GM23338 (cell line): Measurements from ENCODE around the gene GRIA4. TPM values are rescaled to one million over a fixed set of nuclear protein-coding genes. Genes with fewer than 3 reads are reported as not detected.

Experiments
- ATAC-seq: fragments of 200-7000 bp; cut with Tn5 transposase; 3 replicates; pipeline ENCODE4 v1.9.1; 2020
- DNase-seq: peaks from one replicate; pipeline ENCODE4 v3.0.0-alpha.2; 2015; ENCODE audit warnings: low spot score
- H2AFZ ChIP-seq: fragments of 200-600 bp; sonication (generic); 2 replicates; pipeline ENCODE4 v1.8.0; 2016; ENCODE audit warnings: antibody characterized with exemption, mild to moderate bottlenecking, moderate library complexity
- H3F3A ChIP-seq: fragments of 200-600 bp; sonication (generic); replicated peaks from 2 replicates; pipeline ENCODE4 v1.8.0; 2017; ENCODE audit warnings: antibody characterized with exemption, mixed run types, low read depth
- H3K27ac ChIP-seq: fragments of 200-600 bp; sonication (generic); 2 replicates; pipeline ENCODE4 v1.6.1; 2016; ENCODE audit warnings: low read depth
- H3K27me3 ChIP-seq: fragments of 200-600 bp; sonication (generic); 2 replicates; pipeline ENCODE4 v1.8.0; 2016; ENCODE audit warnings: mild to moderate bottlenecking, mixed run types, moderate library complexity; ENCODE audit not compliant: insufficient read depth
- H3K36me3 ChIP-seq: fragments of 200-600 bp; sonication (generic); 2 replicates; pipeline ENCODE4 v1.8.0; 2016; ENCODE audit warnings: mild to moderate bottlenecking; ENCODE audit not compliant: insufficient read depth
- H3K4me1 ChIP-seq: fragments of 200-600 bp; sonication (generic); 2 replicates; pipeline ENCODE4 v1.8.0; 2016; ENCODE audit warnings: mild to moderate bottlenecking, moderate library complexity; ENCODE audit not compliant: insufficient read depth
- H3K4me2 ChIP-seq: fragments of 200-600 bp; sonication (generic); 2 replicates; pipeline ENCODE4 v1.7.1; 2017; ENCODE audit warnings: mixed run types
- H3K4me3 ChIP-seq: fragments of 200-600 bp; sonication (generic); 2 replicates; pipeline ENCODE4 v1.6.1; 2016; ENCODE audit warnings: mixed run types
- H3K79me2 ChIP-seq: fragments of 200-600 bp; sonication (generic); replicated peaks from 2 replicates; pipeline ENCODE4 v1.8.0; 2017; ENCODE audit warnings: mild to moderate bottlenecking; ENCODE audit not compliant: insufficient read depth
- H3K9me2 ChIP-seq: fragments of 200-600 bp; sonication (generic); 2 replicates; pipeline ENCODE4 v1.8.0; 2017; ENCODE audit not compliant: insufficient read depth
- H4K20me1 ChIP-seq: fragments of 200-600 bp; sonication (generic); replicated peaks from 2 replicates; pipeline ENCODE4 v1.8.0; 2017; ENCODE audit warnings: mild to moderate bottlenecking; ENCODE audit not compliant: insufficient read depth
- H3K27ac Mint-ChIP-seq: 2 replicates; pipeline ENCODE4 v1.8.0; 2020; ENCODE audit warnings: inconsistent platforms, mild to moderate bottlenecking, moderate library complexity, mixed read lengths
- H3K27me3 Mint-ChIP-seq: 3 replicates; pipeline ENCODE4 v1.8.0; 2022; ENCODE audit warnings: low read depth, mild to moderate bottlenecking, moderate library complexity, mixed read lengths, inconsistent platforms; ENCODE audit not compliant: insufficient read depth, poor library complexity
- H3K36me3 Mint-ChIP-seq: 3 replicates; pipeline ENCODE4 v1.8.0; 2021; ENCODE audit warnings: low read depth, mild to moderate bottlenecking, inconsistent platforms, moderate library complexity, mixed read lengths
- H3K4me1 Mint-ChIP-seq: 3 replicates; pipeline ENCODE4 v1.8.0; 2020; ENCODE audit warnings: mild to moderate bottlenecking, inconsistent platforms, mixed read lengths
- H3K4me3 Mint-ChIP-seq: 3 replicates; pipeline ENCODE4 v1.8.0; 2021; ENCODE audit warnings: moderate library complexity, mild to moderate bottlenecking, inconsistent platforms, mixed read lengths
- H3K9me3 Mint-ChIP-seq: 3 replicates; pipeline ENCODE4 v1.8.0; 2020; ENCODE audit warnings: moderate library complexity, mild to moderate bottlenecking, inconsistent platforms, mixed read lengths
- CREB1 ChIP-seq: fragments of 250-450 bp; sonication (Bioruptor Pico); IDR thresholded peaks from 2 replicates; pipeline ENCODE4 v1.5.0; 2020; ENCODE audit warnings: low read depth, mild to moderate bottlenecking, moderate library complexity
- CTCF ChIP-seq, 2 experiments: fragments of 200-600 bp in 1 of 2; sonication (generic) in 1 of 2; conservative IDR thresholded peaks; 2 replicates each; pipeline versions ENCODE4 v1.5.1 to v1.6.1; 2016 to 2017; ENCODE audit warnings: antibody characterized with exemption in 2 of 2, low read depth in 2 of 2, mild to moderate bottlenecking in 2 of 2, moderate library complexity in 1 of 2
- ETS1 ChIP-seq: IDR thresholded peaks from 2 replicates; pipeline ENCODE4 v1.6.1; 2016; ENCODE audit warnings: antibody characterized with exemption
- EZH2 ChIP-seq: fragments of 200-600 bp; sonication (generic); IDR thresholded peaks from one replicate; pipeline ENCODE4 v1.8.0; 2017; ENCODE audit warnings: antibody characterized with exemption, mild to moderate bottlenecking, low read depth; ENCODE audit not compliant: unreplicated experiment
- EZH2phosphoT487 ChIP-seq: fragments of 200-600 bp; sonication (generic); IDR thresholded peaks from one replicate; pipeline ENCODE4 v1.8.1; 2018; ENCODE audit warnings: antibody characterized with exemption; ENCODE audit not compliant: unreplicated experiment
- JUNB ChIP-seq: IDR thresholded peaks from one replicate; pipeline ENCODE4 v1.6.1; 2016; ENCODE audit warnings: antibody characterized with exemption; ENCODE audit not compliant: unreplicated experiment
- NANOG ChIP-seq: IDR thresholded peaks from 2 replicates; pipeline ENCODE4 v1.6.1; 2016; ENCODE audit warnings: antibody characterized with exemption, borderline replicate concordance
- POLR2AphosphoS5 ChIP-seq: IDR thresholded peaks from 2 replicates; pipeline ENCODE4 v1.6.1; 2016; ENCODE audit warnings: antibody characterized with exemption, low read depth
- REST ChIP-seq: IDR thresholded peaks from one replicate; pipeline ENCODE4 v1.6.1; 2018; ENCODE audit warnings: antibody characterized with exemption; ENCODE audit not compliant: unreplicated experiment
- STAT1 ChIP-seq: IDR thresholded peaks from one replicate; pipeline ENCODE4 v1.6.1; 2016; ENCODE audit warnings: antibody characterized with exemption; ENCODE audit not compliant: unreplicated experiment
- ZNF114 ChIP-seq: fragments of 250-450 bp; sonication (Bioruptor Pico); IDR thresholded peaks from 2 replicates; pipeline ENCODE4 v1.5.0; 2020; ENCODE audit warnings: mild to moderate bottlenecking, moderate library complexity
- ZNF331 ChIP-seq: fragments of 250-450 bp; sonication (Bioruptor Pico); IDR thresholded peaks from 2 replicates; pipeline ENCODE4 v1.5.0; 2020; ENCODE audit warnings: low read depth, mild to moderate bottlenecking, moderate library complexity
- ZNF462 ChIP-seq: fragments of 250-450 bp; sonication (Bioruptor Pico); IDR thresholded peaks from 2 replicates; pipeline ENCODE4 v1.5.0; 2020; ENCODE audit warnings: mild to moderate bottlenecking, moderate library complexity
- polyA plus RNA-seq: library from polyadenylated mRNA; unstranded; fragments of >200 nt; fragmentation: Nextera tagmentation; extraction: Ambion mirVana; gene quantifications from 2 replicates; pipeline ENCODE4 v1.2.1, GENCODE V29; 2016
- total RNA-seq: library from RNA; depleted of rRNA; stranded (reverse); fragments of >200 nt; shearing (Covaris generic); gene quantifications from 2 replicates; pipeline ENCODE4 v1.2.3, GENCODE V29; 2014

Gene GRIA4
- total and polyA plus RNA-seq, 2 experiments from 2014 or later = 17.8 to 71.1 TPM

GRCh38 chr11:105635466-105635865, 25.6 kb downstream of the GRIA4 start:
- no peaks in the 10 kb centered on the region for H3K9me2 ChIP-seq
- ATAC-seq = no peak
- H3K4me1 Mint-ChIP-seq = peaks cover 7% of the 10 kb centered on the region
- peaks cover 15% of the 10 kb centered on the region for H3K4me1 ChIP-seq
- H3K36me3 Mint-ChIP-seq = no peaks in the 10 kb centered on the region
- no peaks in the 10 kb centered on the region for H3K36me3 ChIP-seq
- H3K79me2 ChIP-seq = no peaks in the 10 kb centered on the region
- no peak overlapping the region for H3K4me3 Mint-ChIP-seq
- H3K4me2 ChIP-seq = no peak overlapping the region
- no peak overlapping the region for H3K27ac Mint-ChIP-seq
- no peaks in the 10 kb centered on the region for H3K9me3 Mint-ChIP-seq
- no peak overlapping the region for H3K4me3 ChIP-seq
- no peaks in the 10 kb centered on the region for H4K20me1 ChIP-seq
- no peak for TF ChIP-seq ZNF331 (CRISPR knock-in tag)
- no peak for TF ChIP-seq CREB1 (CRISPR knock-in tag)
- no peak for TF ChIP-seq EZH2phosphoT487
- TF ChIP-seq CTCF (conservative IDR thresholded peaks at IDR 0.05; ENCODE audit: low read depth in 2 of 2) = no peak
- no peak for TF ChIP-seq JUNB
- TF ChIP-seq POLR2AphosphoS5 = no peak
- no peak for TF ChIP-seq EZH2
- TF ChIP-seq STAT1 = no peak
- TF ChIP-seq ZNF114 (CRISPR knock-in tag) = no peak
- no peak for TF ChIP-seq ETS1
- no peak for TF ChIP-seq REST
- no peak for TF ChIP-seq NANOG
- TF ChIP-seq ZNF462 = no peak
- no peak for DNase-seq
- H3K27me3 Mint-ChIP-seq = no peaks in the 10 kb centered on the region
- H3K27ac ChIP-seq = no peak overlapping the region
- H2AFZ ChIP-seq = no peak overlapping the region
- no peaks in the 10 kb centered on the region for H3K27me3 ChIP-seq
- H3F3A ChIP-seq = no peaks in the 10 kb centered on the region
